Neural cell (in vitro differentiated cells): ENCODE data around the gene PRDM12. TPM values are rescaled to one million over a fixed set of nuclear protein-coding genes. Genes with fewer than 3 reads are reported as not detected.
A peak's percentile ranks its signal among the peaks of the same experiment; 100 is the strongest.

ENCODE experiments used
- H2AFZ ChIP-seq: fragments of 200-600, 300-800 bp; sonication (generic), shearing (Covaris generic); 2 replicates; pipeline ENCODE4 v1.6.0; 2014; ENCODE audit warnings: low read depth, mild to moderate bottlenecking, antibody characterized with exemption, low read length, moderate library complexity
- H3F3A ChIP-seq: fragments of 200-600 bp; shearing (Covaris generic); 2 replicates; pipeline ENCODE4 v1.6.1; 2016; ENCODE audit warnings: mild to moderate bottlenecking, moderate library complexity, mixed read lengths, antibody characterized with exemption, low read length; ENCODE audit not compliant: insufficient read depth, poor library complexity, severe bottlenecking
- H3K27ac ChIP-seq: fragments of 200-600, 300-800 bp; sonication (generic), shearing (Covaris generic); 2 replicates; pipeline ENCODE4 v1.5.1; 2014; ENCODE audit warnings: mild to moderate bottlenecking, low read length, moderate library complexity
- H3K27me3 ChIP-seq: fragments of 300-800, 200-600 bp; sonication (generic), shearing (Covaris generic); 2 replicates; pipeline ENCODE4 v1.6.0; 2014; ENCODE audit warnings: mild to moderate bottlenecking, low read depth, low read length, moderate library complexity; ENCODE audit not compliant: insufficient read depth
- H3K36me3 ChIP-seq: fragments of 300-800, 200-600 bp; sonication (generic), shearing (Covaris generic); 2 replicates; pipeline ENCODE4 v1.5.1; 2014; ENCODE audit warnings: mild to moderate bottlenecking, antibody characterized with exemption, low read length, moderate library complexity; ENCODE audit not compliant: insufficient read depth
- H3K4me2 ChIP-seq: fragments of 300-800, 200-600 bp; sonication (generic), shearing (Covaris generic); 2 replicates; pipeline ENCODE4 v1.6.0; 2014; ENCODE audit warnings: mild to moderate bottlenecking, low read length
- H3K4me3 ChIP-seq: fragments of 300-800, 200-600 bp; sonication (generic), shearing (Covaris generic); 2 replicates; pipeline ENCODE4 v1.5.1; 2014; ENCODE audit warnings: mild to moderate bottlenecking, low read length, moderate library complexity
- H3K79me2 ChIP-seq: fragments of 200-600 bp; shearing (Covaris generic); replicated peaks from 2 replicates; pipeline ENCODE4 v1.6.0; 2014; ENCODE audit warnings: mild to moderate bottlenecking, low read length, moderate library complexity; ENCODE audit not compliant: insufficient read depth
- H3K9ac ChIP-seq: fragments of 300-800, 200-600 bp; sonication (generic), shearing (Covaris generic); 2 replicates; pipeline ENCODE4 v1.6.1; 2016; ENCODE audit warnings: mild to moderate bottlenecking, low read length, mixed read lengths
- H3K9me2 ChIP-seq: fragments of 200-600 bp; shearing (Covaris generic); 2 replicates; pipeline ENCODE4 v1.6.1; 2016; ENCODE audit warnings: mild to moderate bottlenecking, low read length, mixed read lengths; ENCODE audit not compliant: insufficient read depth
- H3K9me3 ChIP-seq: fragments of 200-600, 300-800 bp; sonication (generic), shearing (Covaris generic); 2 replicates; pipeline ENCODE4 v1.6.1; 2016; ENCODE audit warnings: mild to moderate bottlenecking, mixed run types, low read length, moderate library complexity, mixed read lengths
- H4K20me1 ChIP-seq: fragments of 200-600 bp; shearing (Covaris generic); 2 replicates; pipeline ENCODE4 v1.6.1; 2016; ENCODE audit warnings: mild to moderate bottlenecking, mixed run types; ENCODE audit not compliant: insufficient read depth
- EP300 ChIP-seq: fragments of 450-650 bp; conservative IDR thresholded peaks from 2 replicates; pipeline ENCODE4 v1.6.1; 2014; ENCODE audit warnings: antibody characterized with exemption, mild to moderate bottlenecking, moderate library complexity; ENCODE audit not compliant: poor library complexity, severe bottlenecking
- EZH2 ChIP-seq: fragments of 200-600, 300-800 bp; shearing (Covaris generic), sonication (generic); IDR thresholded peaks from 2 replicates; pipeline ENCODE4 v1.6.1; 2014; ENCODE audit warnings: antibody characterized with exemption, low read length, borderline replicate concordance, mild to moderate bottlenecking; ENCODE audit not compliant: insufficient read depth, poor library complexity, severe bottlenecking
- MXI1 ChIP-seq: fragments of 450-650 bp; conservative IDR thresholded peaks from 2 replicates; pipeline ENCODE4 v1.6.1; 2014; ENCODE audit warnings: antibody characterized with exemption, mild to moderate bottlenecking; ENCODE audit not compliant: poor library complexity, severe bottlenecking
- POLR2AphosphoS5 ChIP-seq: IDR thresholded peaks from 2 replicates; pipeline ENCODE4 v1.6.1; 2012
- RAD21 ChIP-seq: fragments of 450-650 bp; conservative IDR thresholded peaks from 2 replicates; pipeline ENCODE4 v1.6.1; 2014; ENCODE audit warnings: antibody characterized with exemption, mild to moderate bottlenecking, moderate library complexity
- SMC3 ChIP-seq: fragments of 450-650 bp; conservative IDR thresholded peaks from 2 replicates; pipeline ENCODE4 v1.6.1; 2014; ENCODE audit warnings: antibody characterized with exemption, mild to moderate bottlenecking, moderate library complexity; ENCODE audit not compliant: poor library complexity
- TAF1 ChIP-seq: IDR thresholded peaks from 2 replicates; pipeline ENCODE4 v1.6.1; 2012; ENCODE audit warnings: low read depth
- polyA plus RNA-seq: library from polyadenylated mRNA; depleted of rRNA; stranded (reverse); fragments of >200 nt; gene quantifications from 2 replicates; pipeline ENCODE4 v1.2.3, GENCODE V29; 2014
- TF ChIP-seq, protein P1 (sequence below): fragments of 450-650 bp; IDR thresholded peaks from 2 replicates; pipeline ENCODE4 v1.5.1; 2014; ENCODE audit warnings: antibody characterized with exemption, mild to moderate bottlenecking, moderate library complexity; ENCODE audit not compliant: poor library complexity, severe bottlenecking
- TF ChIP-seq, protein P2 (sequence below): IDR thresholded peaks from 2 replicates; pipeline ENCODE4 v1.6.1; 2012; ENCODE audit warnings: borderline replicate concordance

The PRDM12 gene
- polyA plus RNA-seq, 1 donor from 2014 or later: 0.17 TPM

GRCh38 chr9:130681769-130682420 lies 17.5 kb downstream of the PRDM12 start:
- H2AFZ ChIP-seq: peak overlapping the region; percentile 21

GRCh38 chr9:130682421-130683121 lies 18.2 kb downstream of the PRDM12 start:
- Histone ChIP-seq H3K79me2 (no peaks in the 10 kb centered on the region), H3K9me2 (no peaks in the 10 kb centered on the region), H3F3A (no peaks in the 10 kb centered on the region), H4K20me1 (no peaks in the 10 kb centered on the region), H2AFZ (no peak overlapping the region), H3K4me3 (peak overlapping the region; percentile 70), H3K27me3 (peaks cover 3% of the 10 kb centered on the region), H3K36me3 (no peaks in the 10 kb centered on the region), H3K27ac (no peak overlapping the region), H3K9me3 (peaks cover 5% of the 10 kb centered on the region), H3K9ac (no peak overlapping the region), H3K4me2 (peak overlapping the region; percentile 53)
- TF ChIP-seq, protein P1, sequence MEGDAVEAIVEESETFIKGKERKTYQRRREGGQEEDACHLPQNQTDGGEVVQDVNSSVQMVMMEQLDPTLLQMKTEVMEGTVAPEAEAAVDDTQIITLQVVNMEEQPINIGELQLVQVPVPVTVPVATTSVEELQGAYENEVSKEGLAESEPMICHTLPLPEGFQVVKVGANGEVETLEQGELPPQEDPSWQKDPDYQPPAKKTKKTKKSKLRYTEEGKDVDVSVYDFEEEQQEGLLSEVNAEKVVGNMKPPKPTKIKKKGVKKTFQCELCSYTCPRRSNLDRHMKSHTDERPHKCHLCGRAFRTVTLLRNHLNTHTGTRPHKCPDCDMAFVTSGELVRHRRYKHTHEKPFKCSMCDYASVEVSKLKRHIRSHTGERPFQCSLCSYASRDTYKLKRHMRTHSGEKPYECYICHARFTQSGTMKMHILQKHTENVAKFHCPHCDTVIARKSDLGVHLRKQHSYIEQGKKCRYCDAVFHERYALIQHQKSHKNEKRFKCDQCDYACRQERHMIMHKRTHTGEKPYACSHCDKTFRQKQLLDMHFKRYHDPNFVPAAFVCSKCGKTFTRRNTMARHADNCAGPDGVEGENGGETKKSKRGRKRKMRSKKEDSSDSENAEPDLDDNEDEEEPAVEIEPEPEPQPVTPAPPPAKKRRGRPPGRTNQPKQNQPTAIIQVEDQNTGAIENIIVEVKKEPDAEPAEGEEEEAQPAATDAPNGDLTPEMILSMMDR: peak; percentile 88
- TF ChIP-seq EP300: no peak
- TF ChIP-seq TAF1: no peak
- TF ChIP-seq RAD21: peak; percentile 91
- TF ChIP-seq EZH2: no peak
- TF ChIP-seq POLR2AphosphoS5: no peak
- TF ChIP-seq SMC3: peak; percentile 98
- TF ChIP-seq, protein P2, sequence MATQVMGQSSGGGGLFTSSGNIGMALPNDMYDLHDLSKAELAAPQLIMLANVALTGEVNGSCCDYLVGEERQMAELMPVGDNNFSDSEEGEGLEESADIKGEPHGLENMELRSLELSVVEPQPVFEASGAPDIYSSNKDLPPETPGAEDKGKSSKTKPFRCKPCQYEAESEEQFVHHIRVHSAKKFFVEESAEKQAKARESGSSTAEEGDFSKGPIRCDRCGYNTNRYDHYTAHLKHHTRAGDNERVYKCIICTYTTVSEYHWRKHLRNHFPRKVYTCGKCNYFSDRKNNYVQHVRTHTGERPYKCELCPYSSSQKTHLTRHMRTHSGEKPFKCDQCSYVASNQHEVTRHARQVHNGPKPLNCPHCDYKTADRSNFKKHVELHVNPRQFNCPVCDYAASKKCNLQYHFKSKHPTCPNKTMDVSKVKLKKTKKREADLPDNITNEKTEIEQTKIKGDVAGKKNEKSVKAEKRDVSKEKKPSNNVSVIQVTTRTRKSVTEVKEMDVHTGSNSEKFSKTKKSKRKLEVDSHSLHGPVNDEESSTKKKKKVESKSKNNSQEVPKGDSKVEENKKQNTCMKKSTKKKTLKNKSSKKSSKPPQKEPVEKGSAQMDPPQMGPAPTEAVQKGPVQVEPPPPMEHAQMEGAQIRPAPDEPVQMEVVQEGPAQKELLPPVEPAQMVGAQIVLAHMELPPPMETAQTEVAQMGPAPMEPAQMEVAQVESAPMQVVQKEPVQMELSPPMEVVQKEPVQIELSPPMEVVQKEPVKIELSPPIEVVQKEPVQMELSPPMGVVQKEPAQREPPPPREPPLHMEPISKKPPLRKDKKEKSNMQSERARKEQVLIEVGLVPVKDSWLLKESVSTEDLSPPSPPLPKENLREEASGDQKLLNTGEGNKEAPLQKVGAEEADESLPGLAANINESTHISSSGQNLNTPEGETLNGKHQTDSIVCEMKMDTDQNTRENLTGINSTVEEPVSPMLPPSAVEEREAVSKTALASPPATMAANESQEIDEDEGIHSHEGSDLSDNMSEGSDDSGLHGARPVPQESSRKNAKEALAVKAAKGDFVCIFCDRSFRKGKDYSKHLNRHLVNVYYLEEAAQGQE: no peak
- no peak for TF ChIP-seq MXI1

More at GRCh38 chr9:130681769-130682420, 17.5 kb downstream of the PRDM12 start:
- Histone ChIP-seq H4K20me1 (no peaks in the 10 kb centered on the region), H3K27ac (no peak overlapping the region), H3K4me3 (peak overlapping the region; percentile 70), H3K9me3 (peaks cover 5% of the 10 kb centered on the region), H3K79me2 (no peaks in the 10 kb centered on the region), H3K27me3 (peaks cover 3% of the 10 kb centered on the region), H3K4me2 (peak overlapping the region; percentile 53), H3F3A (no peaks in the 10 kb centered on the region), H3K9ac (peak overlapping the region; percentile 65), H3K9me2 (no peaks in the 10 kb centered on the region), H3K36me3 (no peaks in the 10 kb centered on the region)
- no peak for TF ChIP-seq EZH2
